Mammary epithelial cell (primary cell): Measurements from ENCODE around the gene NBEA.

ENCODE experiments used
- EZH2 ChIP-seq: IDR thresholded peaks from 2 replicates; pipeline ENCODE4 v1.6.1; 2012; ENCODE audit warnings: low read length, inconsistent platforms, borderline replicate concordance
- TF ChIP-seq, protein P1 (sequence below), 2 donors: IDR thresholded peaks in 1 of 2; conservative IDR thresholded peaks in 1 of 2; 2 replicates each; pipeline ENCODE4 v1.5.1; 2011 to 2012; ENCODE audit warnings: inconsistent platforms in 2 of 2, low read length in 2 of 2, mild to moderate bottlenecking in 2 of 2, control low read depth in 1 of 2, low read depth in 1 of 2; ENCODE audit not compliant: insufficient read depth in 1 of 2; ENCODE audit errors: extremely low read depth in 1 of 2

DNA sequence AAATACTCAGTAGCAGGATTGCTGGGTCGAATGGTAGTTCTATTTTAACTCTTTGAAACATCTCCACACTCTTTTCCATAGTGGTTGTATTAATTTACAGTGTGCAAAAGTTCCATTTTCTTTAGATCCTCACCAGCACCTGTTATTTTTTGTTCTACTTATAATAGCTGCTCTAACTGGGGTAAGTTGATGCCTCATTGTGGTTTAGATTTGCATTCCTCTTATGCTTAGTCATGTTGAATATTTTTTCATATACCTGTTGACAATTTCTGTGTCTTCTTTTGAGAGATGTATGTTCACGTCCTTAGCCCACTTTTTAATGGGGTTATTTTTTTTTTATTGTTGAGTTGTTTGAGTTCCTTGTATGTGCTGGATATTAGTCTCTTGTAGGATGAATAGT is 144.6 kb downstream of the NBEA start:
- TF ChIP-seq, protein P1, sequence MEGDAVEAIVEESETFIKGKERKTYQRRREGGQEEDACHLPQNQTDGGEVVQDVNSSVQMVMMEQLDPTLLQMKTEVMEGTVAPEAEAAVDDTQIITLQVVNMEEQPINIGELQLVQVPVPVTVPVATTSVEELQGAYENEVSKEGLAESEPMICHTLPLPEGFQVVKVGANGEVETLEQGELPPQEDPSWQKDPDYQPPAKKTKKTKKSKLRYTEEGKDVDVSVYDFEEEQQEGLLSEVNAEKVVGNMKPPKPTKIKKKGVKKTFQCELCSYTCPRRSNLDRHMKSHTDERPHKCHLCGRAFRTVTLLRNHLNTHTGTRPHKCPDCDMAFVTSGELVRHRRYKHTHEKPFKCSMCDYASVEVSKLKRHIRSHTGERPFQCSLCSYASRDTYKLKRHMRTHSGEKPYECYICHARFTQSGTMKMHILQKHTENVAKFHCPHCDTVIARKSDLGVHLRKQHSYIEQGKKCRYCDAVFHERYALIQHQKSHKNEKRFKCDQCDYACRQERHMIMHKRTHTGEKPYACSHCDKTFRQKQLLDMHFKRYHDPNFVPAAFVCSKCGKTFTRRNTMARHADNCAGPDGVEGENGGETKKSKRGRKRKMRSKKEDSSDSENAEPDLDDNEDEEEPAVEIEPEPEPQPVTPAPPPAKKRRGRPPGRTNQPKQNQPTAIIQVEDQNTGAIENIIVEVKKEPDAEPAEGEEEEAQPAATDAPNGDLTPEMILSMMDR (conservative IDR thresholded peaks at IDR 0.05 in 1 of 2, IDR thresholded peaks at IDR 0.05 in 1 of 2; ENCODE audit: extremely low read depth in 1 of 2, insufficient read depth in 1 of 2, low read depth in 1 of 2, low read length in 2 of 2), result no peak
- no peak for TF ChIP-seq EZH2
